Right ventricle myocardium inferior (tissue), 1 donor: ENCODE results near the gene LRRC4B. TPM values are rescaled to one million over a fixed set of nuclear protein-coding genes. Genes with fewer than 3 reads are reported as not detected.
A peak's percentile ranks its signal among the peaks of the same experiment; 100 is the strongest.
"Not testable (repeated sequence)": the region's sequence is repeated elsewhere in the genome, so short reads cannot be mapped to it uniquely, and the experiment has no call there.

ENCODE experiments used
- ATAC-seq: fragments of 200-7000 bp; cut with Tn5 transposase; one replicate; pipeline ENCODE4 v1.9.1; 2020; ENCODE audit warnings: mild to moderate bottlenecking, moderate library complexity
- DNase-seq: peaks from one replicate; pipeline ENCODE4 v3.0.0; 2021; ENCODE audit errors: missing footprints
- intact Hi-C: fragments of 100-400 bp; cut with DNase I; formaldehyde crosslinking; loops from one replicate; pipeline ENCODE4 v1.11.0; 2022
- total RNA-seq: library from RNA; stranded (reverse); fragmentation: NEBNext Ultra II Directional; extraction: Animal tissue kit (Norgen Biotek cat#: 25700); gene quantifications from one replicate; pipeline ENCODE4 v1.2.1, GENCODE V29; 2021
- donor health status: DM: no; HTN: yes; CAD: no; lungs with severe emphysema.

The LRRC4B gene
- total RNA-seq, 1 donor from 2014 or later, result 0.92 TPM

- ATAC-seq, result peak; percentile 80
- DNase-seq, result peak; percentile 82
- intact Hi-C loops, result loop anchor here (2.0 kb wide), 1 partner anchor 245 kb away; no protein-coding TSS in a partner anchor
Observed at GRCh38 chr19:50537769-50538230, 30.4 kb downstream of the LRRC4B start.

GRCh38 chr19:50537306-50537685, 30.9 kb downstream of the LRRC4B start:
- DNase-seq, result no peak
- intact Hi-C loops, result loop anchor here (2.0 kb wide), 1 partner anchor 246 kb away; no protein-coding TSS in a partner anchor
- ATAC-seq, result no peak

- ATAC-seq (no peak), DNase-seq (no peak)
- intact Hi-C loops, result loop anchor here (2.0 kb wide), 1 partner anchor 246 kb away; no protein-coding TSS in a partner anchor
Observed at GRCh38 chr19:50536662-50537305, 31.5 kb downstream of the LRRC4B start.

GRCh38 chr19:50535672-50536187, 32.5 kb downstream of the LRRC4B start:
- ATAC-seq, result no peak
- intact Hi-C loops, result loop anchor here (2.0 kb wide), 1 partner anchor 247 kb away; no protein-coding TSS in a partner anchor
- DNase-seq, result no peak

GRCh38 chr19:50534478-50534877, 33.8 kb downstream of the LRRC4B start:
- ATAC-seq (no peak), DNase-seq (no peak)
- intact Hi-C loops, result no loop called here

- intact Hi-C loops, result no loop called here
- ATAC-seq, result no peak
- no peak for DNase-seq
Observed at GRCh38 chr19:50532952-50533351, 35.3 kb downstream of the LRRC4B start.

- no peak for DNase-seq
- no peak for ATAC-seq
Observed at GRCh38 chr19:50531171-50531612, 37.0 kb downstream of the LRRC4B start.

GRCh38 chr19:50528052-50528451, 40.2 kb downstream of the LRRC4B start:
- not testable (repeated sequence) for ATAC-seq, DNase-seq

More at GRCh38 chr19:50531171-50531612, 37.0 kb downstream of the LRRC4B start:
- intact Hi-C loops, result no loop called here

GRCh38 chr19:50522881-50523280, 45.4 kb downstream of the LRRC4B start:
- DNase-seq (no peak), ATAC-seq (no peak)
- intact Hi-C loops, result no loop called here

More at GRCh38 chr19:50528052-50528451, 40.2 kb downstream of the LRRC4B start:
- intact Hi-C loops, result not testable (repeated sequence)

- DNase-seq (no peak), ATAC-seq (no peak)
- intact Hi-C loops, result no loop called here
Observed at GRCh38 chr19:50520822-50521465, 47.3 kb downstream of the LRRC4B start.

- no peak for DNase-seq
- intact Hi-C loops, result no loop called here
Observed at GRCh38 chr19:50519006-50519575, 49.1 kb downstream of the LRRC4B start.

GRCh38 chr19:50518091-50519005, 49.9 kb downstream of the LRRC4B start:
- intact Hi-C loops, result no loop called here
- ATAC-seq (no peak), DNase-seq (no peak)

More at GRCh38 chr19:50519006-50519575, 49.1 kb downstream of the LRRC4B start:
- ATAC-seq, result no peak

- DNase-seq (no peak), ATAC-seq (no peak)
- intact Hi-C loops, result no loop called here
Observed at GRCh38 chr19:50517704-50518075, 50.5 kb downstream of the LRRC4B start.

- intact Hi-C loops, result no loop called here
- no peak for ATAC-seq
- DNase-seq, result no peak
Observed at GRCh38 chr19:50516964-50517703, 51.1 kb downstream of the LRRC4B start.

- intact Hi-C loops, result no loop called here
- ATAC-seq (no peak), DNase-seq (no peak)
Observed at GRCh38 chr19:50516456-50516855, 51.8 kb downstream of the LRRC4B start.

GRCh38 chr19:50515168-50515561, 53.1 kb downstream of the LRRC4B start:
- intact Hi-C loops, result no loop called here
- DNase-seq (no peak), ATAC-seq (no peak)

- DNase-seq, result no peak
- no peak for ATAC-seq
- intact Hi-C loops, result no loop called here
Observed at GRCh38 chr19:50514346-50515167, 53.7 kb downstream of the LRRC4B start.
